ENCODE results near the gene KCTD5. TPM values are rescaled to one million over a fixed set of nuclear protein-coding genes. Genes with fewer than 3 reads are reported as not detected.
A peak's percentile ranks its signal among the peaks of the same experiment; 100 is the strongest.

Gene KCTD5
- total RNA-seq, 2 experiments from 2014 or later: 31.6 to 34.4 TPM

DNA sequence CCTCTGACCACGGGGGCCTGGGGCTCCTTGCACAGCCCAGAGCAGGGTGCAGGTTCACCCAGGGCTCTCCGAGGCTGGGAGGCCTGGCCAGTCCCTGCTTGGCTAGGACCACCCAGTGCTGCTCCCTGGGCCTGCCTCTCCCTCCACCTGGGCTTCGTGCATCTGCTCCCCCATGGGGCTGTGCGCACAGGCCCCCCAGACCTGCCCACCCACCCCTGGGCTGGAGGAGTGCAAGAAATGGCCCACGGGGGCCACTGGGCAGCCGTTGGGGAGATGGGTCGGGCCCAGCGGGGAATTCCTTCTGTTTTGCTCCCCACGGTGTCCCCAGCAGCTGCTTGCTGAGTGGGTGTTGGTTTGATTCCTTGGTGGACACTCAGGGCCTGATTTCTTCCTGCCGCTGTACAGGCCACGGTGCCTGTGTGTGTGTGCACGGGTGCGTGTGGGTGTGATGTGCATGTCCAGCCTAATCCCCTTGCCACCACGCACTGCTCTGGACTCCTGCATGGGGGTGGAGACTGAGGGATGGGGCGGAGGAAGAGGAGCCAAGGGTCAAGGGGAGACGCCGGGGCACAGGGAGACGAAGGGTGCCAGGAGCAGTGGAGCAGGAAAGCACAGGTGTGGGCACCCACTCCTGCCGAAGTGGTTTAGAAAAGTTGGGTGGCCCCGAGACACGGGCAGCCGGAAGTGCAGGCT is 29.2 kb downstream of the KCTD5 start:
- no peak for DNase-seq
- peaks cover 8% of the 10 kb centered on the region for H3K4me1 Mint-ChIP-seq
- H3K27ac Mint-ChIP-seq: no peak overlapping the region
- H3K4me3 Mint-ChIP-seq: no peak overlapping the region
- POLR2A ChIA-PET: no interaction called here
- H3K36me3 Mint-ChIP-seq (ENCODE audit: low read depth): peaks cover 3% of the 10 kb centered on the region
- H3K9me3 Mint-ChIP-seq: no peaks in the 10 kb centered on the region
- H3K27me3 Mint-ChIP-seq: no peaks in the 10 kb centered on the region
- CTCF ChIA-PET: no interaction called here

GRCh38 chr16:2712063-2712441 is 29.7 kb downstream of the KCTD5 start:
- Mint-ChIP-seq H3K27me3 (no peaks in the 10 kb centered on the region), H3K27ac (no peak overlapping the region), H3K36me3 (ENCODE audit: low read depth) (peaks cover 3% of the 10 kb centered on the region), H3K4me3 (no peak overlapping the region), H3K4me1 (peaks cover 8% of the 10 kb centered on the region), H3K9me3 (no peaks in the 10 kb centered on the region)
- POLR2A ChIA-PET: no interaction called here
- DNase-seq: no peak
- CTCF ChIA-PET: interaction anchor here (0.6 kb wide), 1 partner anchor 195 kb away, joined by 4 read pairs; no protein-coding TSS in a partner anchor

DNA sequence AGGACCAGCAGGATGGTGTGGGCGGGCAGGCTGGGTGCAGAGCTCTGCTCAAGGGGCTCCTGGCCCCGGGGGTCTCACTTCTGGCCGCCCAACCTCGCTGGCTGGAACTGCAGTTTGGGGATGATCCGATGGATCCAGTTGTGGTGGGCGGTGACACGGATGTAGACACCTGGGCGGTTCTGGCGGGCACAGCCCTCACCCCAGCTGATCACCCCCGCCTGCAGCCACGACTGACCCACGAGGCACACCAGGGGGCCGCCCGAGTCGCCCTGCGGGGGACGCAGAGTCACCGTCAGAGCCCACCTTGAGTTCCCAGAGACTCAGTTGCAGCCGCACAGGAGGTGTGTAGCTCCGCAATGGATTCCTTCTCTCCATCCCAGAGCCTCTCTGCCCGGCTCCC is 30.2 kb downstream of the KCTD5 start:
- Mint-ChIP-seq H3K27me3 (no peaks in the 10 kb centered on the region), H3K36me3 (ENCODE audit: low read depth) (peaks cover 3% of the 10 kb centered on the region), H3K4me3 (no peak overlapping the region), H3K4me1 (peaks cover 8% of the 10 kb centered on the region), H3K27ac (no peak overlapping the region), H3K9me3 (no peaks in the 10 kb centered on the region)
- CTCF ChIA-PET: interaction anchor here (0.6 kb wide), 1 partner anchor 195 kb away, joined by 4 read pairs; no protein-coding TSS in a partner anchor
- DNase-seq: no peak
- POLR2A ChIA-PET: no interaction called here

DNA sequence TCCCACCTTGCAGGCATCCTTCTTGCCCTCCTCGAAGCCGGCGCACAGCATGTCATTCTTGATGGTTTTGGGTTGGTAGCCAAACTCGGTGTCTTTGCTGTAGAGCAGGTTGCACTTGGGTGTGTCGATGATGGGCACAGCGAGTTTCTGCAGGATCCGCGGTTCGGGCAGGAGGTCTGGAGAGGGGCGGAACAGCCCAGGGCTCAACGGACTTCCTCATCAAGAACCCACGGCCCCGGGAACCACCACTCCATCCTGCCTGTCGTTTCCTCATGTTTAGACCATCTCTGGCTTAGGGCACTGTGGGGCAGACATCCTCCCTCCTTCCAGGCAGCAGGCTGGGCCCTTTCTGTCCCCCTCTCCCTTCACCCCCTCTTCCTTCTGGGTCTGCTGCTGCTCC is 31.2 kb downstream of the KCTD5 start:
- H3K27me3 Mint-ChIP-seq: no peaks in the 10 kb centered on the region
- H3K4me1 Mint-ChIP-seq: peaks cover 10% of the 10 kb centered on the region
- no peak for DNase-seq
- H3K9me3 Mint-ChIP-seq: no peaks in the 10 kb centered on the region
- ChIA-PET CTCF (no interaction called here), POLR2A (no interaction called here)
- H3K27ac Mint-ChIP-seq: no peak overlapping the region
- H3K4me3 Mint-ChIP-seq: no peak overlapping the region
- no peaks in the 10 kb centered on the region for H3K36me3 Mint-ChIP-seq (ENCODE audit: low read depth)

GRCh38 chr16:2713985-2714774 is 31.9 kb downstream of the KCTD5 start:
- Mint-ChIP-seq H3K27me3 (no peaks in the 10 kb centered on the region), H3K9me3 (no peaks in the 10 kb centered on the region), H3K36me3 (ENCODE audit: low read depth) (no peaks in the 10 kb centered on the region), H3K4me1 (peaks cover 10% of the 10 kb centered on the region), H3K27ac (no peak overlapping the region), H3K4me3 (no peak overlapping the region)
- DNase-seq: no peak
- POLR2A ChIA-PET: no interaction called here
- CTCF ChIA-PET: no interaction called here

DNA sequence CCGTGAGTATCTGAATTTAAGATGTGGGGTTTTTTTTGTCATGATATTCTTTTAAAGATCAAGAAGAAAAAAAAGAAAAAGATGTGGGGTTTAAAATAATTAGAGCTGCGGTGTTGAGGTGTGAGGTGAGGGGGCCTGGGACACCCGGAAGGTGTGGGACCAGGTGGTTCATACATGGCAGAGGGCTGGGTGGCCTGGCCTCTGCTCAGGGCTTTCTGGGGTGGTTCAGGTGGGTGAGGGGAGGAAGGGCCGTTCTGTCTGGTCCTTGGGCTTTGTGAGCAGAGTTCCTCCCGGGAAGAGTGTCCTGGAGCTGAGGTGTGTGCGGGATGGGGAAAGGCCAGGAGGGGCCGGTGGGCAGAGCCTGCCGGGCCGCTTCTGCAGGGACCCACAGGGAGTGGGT is 32.7 kb downstream of the KCTD5 start:
- Mint-ChIP-seq H3K27ac (no peak overlapping the region), H3K36me3 (ENCODE audit: low read depth) (no peaks in the 10 kb centered on the region), H3K9me3 (no peaks in the 10 kb centered on the region), H3K4me1 (peaks cover 10% of the 10 kb centered on the region), H3K4me3 (no peak overlapping the region), H3K27me3 (no peaks in the 10 kb centered on the region)
- DNase-seq: no peak
- POLR2A ChIA-PET: no interaction called here
- CTCF ChIA-PET: no interaction called here

DNA sequence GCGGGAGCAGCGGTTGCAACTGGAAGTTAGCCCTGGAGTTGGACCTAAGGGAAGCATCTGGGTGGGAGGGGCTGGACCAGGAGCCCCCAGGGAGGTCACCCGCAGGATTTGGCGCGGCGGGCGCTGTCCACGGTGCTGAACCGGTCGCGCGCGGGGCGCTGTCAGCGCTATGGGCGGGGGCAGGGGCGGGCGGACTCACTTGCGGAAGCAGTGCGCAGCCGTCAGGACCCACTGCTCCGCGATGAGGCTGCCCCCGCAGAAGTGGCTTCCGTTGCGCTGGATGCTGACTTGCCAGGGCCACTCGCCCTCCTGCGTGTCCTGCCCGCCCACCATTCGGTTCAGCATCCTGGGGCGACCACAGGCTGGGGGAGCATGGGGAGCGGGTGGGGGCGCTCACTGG is 33.2 kb downstream of the KCTD5 start:
- no peaks in the 10 kb centered on the region for H3K27me3 Mint-ChIP-seq
- DNase-seq: peak; percentile 88
- H3K27ac Mint-ChIP-seq: no peak overlapping the region
- peak overlapping the region; percentile 27 for H3K4me3 Mint-ChIP-seq
- H3K9me3 Mint-ChIP-seq: no peaks in the 10 kb centered on the region
- no peaks in the 10 kb centered on the region for H3K36me3 Mint-ChIP-seq (ENCODE audit: low read depth)
- peaks cover 10% of the 10 kb centered on the region for H3K4me1 Mint-ChIP-seq
- POLR2A ChIA-PET: no interaction called here
- CTCF ChIA-PET: interaction anchor here (1.3 kb wide), 1 partner anchor 16 kb away, joined by 3 read pairs; no protein-coding TSS in a partner anchor

- no peak overlapping the region for H3K27ac Mint-ChIP-seq
- POLR2A ChIA-PET: no interaction called here
- H3K27me3 Mint-ChIP-seq: no peaks in the 10 kb centered on the region
- H3K36me3 Mint-ChIP-seq (ENCODE audit: low read depth): no peaks in the 10 kb centered on the region
- peak overlapping the region; percentile 27 for H3K4me3 Mint-ChIP-seq
- H3K9me3 Mint-ChIP-seq: no peaks in the 10 kb centered on the region
- no peak for DNase-seq
- H3K4me1 Mint-ChIP-seq: peaks cover 10% of the 10 kb centered on the region
- CTCF ChIA-PET: interaction anchor here (1.3 kb wide), 1 partner anchor 17 kb away, joined by 3 read pairs; no protein-coding TSS in a partner anchor
These were observed 33.9 kb downstream of the KCTD5 start for GRCh38 chr16:2715966-2716885.

- ChIA-PET POLR2A (no interaction called here), CTCF (interaction anchor here (1.3 kb wide), 1 partner anchor 18 kb away, joined by 3 read pairs; no protein-coding TSS in a partner anchor)
- H3K9me3 Mint-ChIP-seq: no peaks in the 10 kb centered on the region
- H3K4me1 Mint-ChIP-seq: peaks cover 12% of the 10 kb centered on the region
- H3K27ac Mint-ChIP-seq: no peak overlapping the region
- H3K36me3 Mint-ChIP-seq (ENCODE audit: low read depth): no peaks in the 10 kb centered on the region
- no peak for DNase-seq
- H3K27me3 Mint-ChIP-seq: no peaks in the 10 kb centered on the region
- no peak overlapping the region for H3K4me3 Mint-ChIP-seq
These were observed 34.6 kb downstream of the KCTD5 start for GRCh38 chr16:2716948-2717347.

- DNase-seq: no peak
- ChIA-PET CTCF (no interaction called here), POLR2A (no interaction called here)
- H3K9me3 Mint-ChIP-seq: no peaks in the 10 kb centered on the region
- no peak overlapping the region for H3K4me3 Mint-ChIP-seq
- no peak overlapping the region for H3K27ac Mint-ChIP-seq
- no peaks in the 10 kb centered on the region for H3K27me3 Mint-ChIP-seq
- no peaks in the 10 kb centered on the region for H3K36me3 Mint-ChIP-seq (ENCODE audit: low read depth)
- peaks cover 14% of the 10 kb centered on the region for H3K4me1 Mint-ChIP-seq
These were observed 35.3 kb downstream of the KCTD5 start for GRCh38 chr16:2717383-2718263.

DNA sequence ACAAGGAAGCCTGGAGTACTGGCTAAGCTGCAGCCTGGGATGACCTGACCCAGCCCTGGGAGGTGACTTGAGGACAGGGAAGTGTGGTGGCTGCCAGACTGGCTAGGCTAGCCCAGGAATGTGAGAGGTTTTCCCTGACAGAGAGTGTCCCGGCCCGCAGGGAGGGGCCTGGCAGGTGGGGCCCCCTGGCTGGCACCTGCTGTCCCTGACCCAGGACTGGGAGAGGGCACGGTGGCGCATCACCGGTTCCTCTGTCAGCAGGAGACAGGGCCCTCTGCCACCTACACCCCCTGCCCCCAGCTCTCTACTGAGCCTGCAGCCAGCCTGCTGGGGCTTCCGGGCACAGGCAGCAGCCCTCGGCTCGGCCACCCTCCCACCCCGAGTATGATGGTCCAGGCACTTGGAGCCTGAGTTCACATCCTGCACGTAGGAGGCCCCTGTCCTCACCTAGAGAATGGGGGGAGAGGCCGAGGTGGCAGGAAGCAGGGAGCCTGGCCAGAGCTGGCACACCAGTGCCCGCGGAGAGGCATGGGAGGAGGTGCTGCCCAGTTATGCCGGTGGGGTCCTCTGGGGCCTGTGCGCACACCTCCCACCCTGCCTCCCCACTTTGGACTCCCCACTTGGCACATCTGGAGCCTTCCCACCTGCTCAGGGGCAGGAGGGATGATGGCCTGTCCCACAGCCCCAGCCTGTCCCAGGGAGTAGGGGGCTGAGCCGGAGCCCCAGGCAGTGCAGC is 37.2 kb downstream of the KCTD5 start:
- H3K36me3 Mint-ChIP-seq (ENCODE audit: low read depth): no peaks in the 10 kb centered on the region
- POLR2A ChIA-PET: interaction anchor here (1.0 kb wide), 1 partner anchor 37 kb away, joined by 3 read pairs; the partner anchor contains the start of gene KCTD5
- CTCF ChIA-PET: interaction anchor here (0.8 to 1.4 kb wide), 3 partner anchors 21 to 27 kb away, joined by 4 to 5 read pairs (median 4); no protein-coding TSS in a partner anchor
- peaks cover 5% of the 10 kb centered on the region for H3K27me3 Mint-ChIP-seq
- H3K27ac Mint-ChIP-seq: no peak overlapping the region
- peak overlapping the region; percentile 40 for H3K4me3 Mint-ChIP-seq
- no peaks in the 10 kb centered on the region for H3K9me3 Mint-ChIP-seq
- peaks cover 14% of the 10 kb centered on the region for H3K4me1 Mint-ChIP-seq
- no peak for DNase-seq

Measured in activated CD4-positive, alpha-beta T cell treated with anti-CD3 and anti-CD28 coated beads, Interleukin-2, amount 10 ng/mL, durations not matched to agents 7 days and 5 days (primary cell).